ENCODE measurements around the gene XPC.

DNA sequence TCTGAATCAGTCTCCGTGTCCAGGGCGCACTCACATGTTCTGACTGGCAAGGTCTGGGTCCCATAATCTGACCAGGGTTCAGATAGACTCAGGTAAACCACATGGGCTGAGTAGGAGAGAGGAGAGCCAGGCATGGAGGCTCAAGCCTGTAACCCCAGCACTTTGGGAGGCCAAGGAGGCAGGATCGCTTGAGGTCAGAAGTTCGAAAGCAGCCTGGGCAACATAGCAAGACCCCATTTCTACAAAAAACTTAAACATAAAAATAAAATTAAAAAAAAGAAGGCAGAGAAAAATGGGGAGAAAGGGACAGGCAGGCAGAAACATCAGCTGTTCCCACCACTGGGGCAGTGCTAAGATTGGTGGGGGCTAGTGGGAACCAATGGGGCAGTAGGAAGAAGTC lies 48.2 kb downstream of the XPC start:
- TF ChIP-seq RAD21 (IDR thresholded peaks at IDR 0.05; ENCODE audit: low read length) (no peak), FOSL2 (IDR thresholded peaks at IDR 0.05; ENCODE audit: borderline replicate concordance, low read depth) (no peak), EZH2phosphoT487 (IDR thresholded peaks at IDR 0.05; ENCODE audit: borderline replicate concordance, low read depth) (no peak), ELF1 (IDR thresholded peaks at IDR 0.05) (no peak), MEF2A (IDR thresholded peaks at IDR 0.05; ENCODE audit: borderline replicate concordance, low read depth) (no peak), SIN3A (IDR thresholded peaks at IDR 0.05; ENCODE audit: borderline replicate concordance, low read depth, low read length) (no peak), RCOR1 (IDR thresholded peaks at IDR 0.05; ENCODE audit: low read length) (no peak), CHD2 (IDR thresholded peaks at IDR 0.05; ENCODE audit: low read length, partially characterized antibody) (no peak), TEAD4 (IDR thresholded peaks at IDR 0.05; ENCODE audit: borderline replicate concordance, insufficient read depth) (no peak)
- TF ChIP-seq, protein P1, sequence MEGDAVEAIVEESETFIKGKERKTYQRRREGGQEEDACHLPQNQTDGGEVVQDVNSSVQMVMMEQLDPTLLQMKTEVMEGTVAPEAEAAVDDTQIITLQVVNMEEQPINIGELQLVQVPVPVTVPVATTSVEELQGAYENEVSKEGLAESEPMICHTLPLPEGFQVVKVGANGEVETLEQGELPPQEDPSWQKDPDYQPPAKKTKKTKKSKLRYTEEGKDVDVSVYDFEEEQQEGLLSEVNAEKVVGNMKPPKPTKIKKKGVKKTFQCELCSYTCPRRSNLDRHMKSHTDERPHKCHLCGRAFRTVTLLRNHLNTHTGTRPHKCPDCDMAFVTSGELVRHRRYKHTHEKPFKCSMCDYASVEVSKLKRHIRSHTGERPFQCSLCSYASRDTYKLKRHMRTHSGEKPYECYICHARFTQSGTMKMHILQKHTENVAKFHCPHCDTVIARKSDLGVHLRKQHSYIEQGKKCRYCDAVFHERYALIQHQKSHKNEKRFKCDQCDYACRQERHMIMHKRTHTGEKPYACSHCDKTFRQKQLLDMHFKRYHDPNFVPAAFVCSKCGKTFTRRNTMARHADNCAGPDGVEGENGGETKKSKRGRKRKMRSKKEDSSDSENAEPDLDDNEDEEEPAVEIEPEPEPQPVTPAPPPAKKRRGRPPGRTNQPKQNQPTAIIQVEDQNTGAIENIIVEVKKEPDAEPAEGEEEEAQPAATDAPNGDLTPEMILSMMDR (IDR thresholded peaks at IDR 0.05): no peak
- TF ChIP-seq, protein P2, sequence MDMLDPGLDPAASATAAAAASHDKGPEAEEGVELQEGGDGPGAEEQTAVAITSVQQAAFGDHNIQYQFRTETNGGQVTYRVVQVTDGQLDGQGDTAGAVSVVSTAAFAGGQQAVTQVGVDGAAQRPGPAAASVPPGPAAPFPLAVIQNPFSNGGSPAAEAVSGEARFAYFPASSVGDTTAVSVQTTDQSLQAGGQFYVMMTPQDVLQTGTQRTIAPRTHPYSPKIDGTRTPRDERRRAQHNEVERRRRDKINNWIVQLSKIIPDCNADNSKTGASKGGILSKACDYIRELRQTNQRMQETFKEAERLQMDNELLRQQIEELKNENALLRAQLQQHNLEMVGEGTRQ (IDR thresholded peaks at IDR 0.05; ENCODE audit: borderline replicate concordance, low read depth, low read length): no peak
- TF ChIP-seq, protein P3, sequence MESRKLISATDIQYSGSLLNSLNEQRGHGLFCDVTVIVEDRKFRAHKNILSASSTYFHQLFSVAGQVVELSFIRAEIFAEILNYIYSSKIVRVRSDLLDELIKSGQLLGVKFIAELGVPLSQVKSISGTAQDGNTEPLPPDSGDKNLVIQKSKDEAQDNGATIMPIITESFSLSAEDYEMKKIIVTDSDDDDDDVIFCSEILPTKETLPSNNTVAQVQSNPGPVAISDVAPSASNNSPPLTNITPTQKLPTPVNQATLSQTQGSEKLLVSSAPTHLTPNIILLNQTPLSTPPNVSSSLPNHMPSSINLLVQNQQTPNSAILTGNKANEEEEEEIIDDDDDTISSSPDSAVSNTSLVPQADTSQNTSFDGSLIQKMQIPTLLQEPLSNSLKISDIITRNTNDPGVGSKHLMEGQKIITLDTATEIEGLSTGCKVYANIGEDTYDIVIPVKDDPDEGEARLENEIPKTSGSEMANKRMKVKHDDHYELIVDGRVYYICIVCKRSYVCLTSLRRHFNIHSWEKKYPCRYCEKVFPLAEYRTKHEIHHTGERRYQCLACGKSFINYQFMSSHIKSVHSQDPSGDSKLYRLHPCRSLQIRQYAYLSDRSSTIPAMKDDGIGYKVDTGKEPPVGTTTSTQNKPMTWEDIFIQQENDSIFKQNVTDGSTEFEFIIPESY (IDR thresholded peaks at IDR 0.05; ENCODE audit: borderline replicate concordance, low read depth): no peak
- TF ChIP-seq, protein P4, sequence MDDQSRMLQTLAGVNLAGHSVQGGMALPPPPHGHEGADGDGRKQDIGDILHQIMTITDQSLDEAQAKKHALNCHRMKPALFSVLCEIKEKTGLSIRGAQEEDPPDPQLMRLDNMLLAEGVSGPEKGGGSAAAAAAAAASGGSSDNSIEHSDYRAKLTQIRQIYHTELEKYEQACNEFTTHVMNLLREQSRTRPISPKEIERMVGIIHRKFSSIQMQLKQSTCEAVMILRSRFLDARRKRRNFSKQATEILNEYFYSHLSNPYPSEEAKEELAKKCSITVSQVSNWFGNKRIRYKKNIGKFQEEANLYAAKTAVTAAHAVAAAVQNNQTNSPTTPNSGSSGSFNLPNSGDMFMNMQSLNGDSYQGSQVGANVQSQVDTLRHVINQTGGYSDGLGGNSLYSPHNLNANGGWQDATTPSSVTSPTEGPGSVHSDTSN (IDR thresholded peaks at IDR 0.05): no peak
- TF ChIP-seq, protein P5, sequence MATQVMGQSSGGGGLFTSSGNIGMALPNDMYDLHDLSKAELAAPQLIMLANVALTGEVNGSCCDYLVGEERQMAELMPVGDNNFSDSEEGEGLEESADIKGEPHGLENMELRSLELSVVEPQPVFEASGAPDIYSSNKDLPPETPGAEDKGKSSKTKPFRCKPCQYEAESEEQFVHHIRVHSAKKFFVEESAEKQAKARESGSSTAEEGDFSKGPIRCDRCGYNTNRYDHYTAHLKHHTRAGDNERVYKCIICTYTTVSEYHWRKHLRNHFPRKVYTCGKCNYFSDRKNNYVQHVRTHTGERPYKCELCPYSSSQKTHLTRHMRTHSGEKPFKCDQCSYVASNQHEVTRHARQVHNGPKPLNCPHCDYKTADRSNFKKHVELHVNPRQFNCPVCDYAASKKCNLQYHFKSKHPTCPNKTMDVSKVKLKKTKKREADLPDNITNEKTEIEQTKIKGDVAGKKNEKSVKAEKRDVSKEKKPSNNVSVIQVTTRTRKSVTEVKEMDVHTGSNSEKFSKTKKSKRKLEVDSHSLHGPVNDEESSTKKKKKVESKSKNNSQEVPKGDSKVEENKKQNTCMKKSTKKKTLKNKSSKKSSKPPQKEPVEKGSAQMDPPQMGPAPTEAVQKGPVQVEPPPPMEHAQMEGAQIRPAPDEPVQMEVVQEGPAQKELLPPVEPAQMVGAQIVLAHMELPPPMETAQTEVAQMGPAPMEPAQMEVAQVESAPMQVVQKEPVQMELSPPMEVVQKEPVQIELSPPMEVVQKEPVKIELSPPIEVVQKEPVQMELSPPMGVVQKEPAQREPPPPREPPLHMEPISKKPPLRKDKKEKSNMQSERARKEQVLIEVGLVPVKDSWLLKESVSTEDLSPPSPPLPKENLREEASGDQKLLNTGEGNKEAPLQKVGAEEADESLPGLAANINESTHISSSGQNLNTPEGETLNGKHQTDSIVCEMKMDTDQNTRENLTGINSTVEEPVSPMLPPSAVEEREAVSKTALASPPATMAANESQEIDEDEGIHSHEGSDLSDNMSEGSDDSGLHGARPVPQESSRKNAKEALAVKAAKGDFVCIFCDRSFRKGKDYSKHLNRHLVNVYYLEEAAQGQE (IDR thresholded peaks at IDR 0.05; ENCODE audit: low read depth, low read length): no peak

Data from SK-N-SH (cell line).